KOPT-K1 (cell line): ENCODE results near the gene MACROD2.
"Not testable (repeated sequence)": the region's sequence is repeated elsewhere in the genome, so short reads cannot be mapped to it uniquely, and the experiment has no call there.

Source experiments
- H3K27ac ChIP-seq: fragments of 200-600 bp; sonication (generic); 2 replicates; pipeline ENCODE4 v1.5.1; 2016; ENCODE audit warnings: antibody characterized with exemption, mild to moderate bottlenecking, low read depth, low read length; ENCODE audit not compliant: poor library complexity, severe bottlenecking
- H3K36me3 ChIP-seq: fragments of 200-600 bp; sonication (generic); 2 replicates; pipeline ENCODE4 v1.5.1; 2017; ENCODE audit warnings: antibody characterized with exemption, mild to moderate bottlenecking, low read length, moderate library complexity; ENCODE audit not compliant: insufficient read depth
- H3K9me3 ChIP-seq: fragments of 200-600 bp; sonication (generic); 2 replicates; pipeline ENCODE4 v1.5.1; 2017; ENCODE audit warnings: antibody characterized with exemption, low read length, mild to moderate bottlenecking; ENCODE audit not compliant: insufficient read depth, poor library complexity, severe bottlenecking

MACROD2 gene

GRCh38 chr20:14906908-14907434, 911.7 kb downstream of the MACROD2 start:
- H3K27ac ChIP-seq: no peak overlapping the region
- H3K36me3 ChIP-seq: no peaks in the 10 kb centered on the region
- H3K9me3 ChIP-seq: no peaks in the 10 kb centered on the region

- H3K27ac ChIP-seq: no peak overlapping the region
- no peaks in the 10 kb centered on the region for H3K9me3 ChIP-seq
- H3K36me3 ChIP-seq: no peaks in the 10 kb centered on the region
Measured at GRCh38 chr20:14910126-14910525, 914.8 kb downstream of the MACROD2 start.

GRCh38 chr20:14913896-14914620, 918.7 kb downstream of the MACROD2 start:
- no peak overlapping the region for H3K27ac ChIP-seq
- no peaks in the 10 kb centered on the region for H3K36me3 ChIP-seq
- H3K9me3 ChIP-seq: no peaks in the 10 kb centered on the region

GRCh38 chr20:14914633-14915032, 919.3 kb downstream of the MACROD2 start:
- no peaks in the 10 kb centered on the region for H3K9me3 ChIP-seq
- no peaks in the 10 kb centered on the region for H3K36me3 ChIP-seq
- H3K27ac ChIP-seq: no peak overlapping the region

GRCh38 chr20:14915356-14915755, 920.0 kb downstream of the MACROD2 start:
- H3K9me3 ChIP-seq: no peaks in the 10 kb centered on the region
- no peaks in the 10 kb centered on the region for H3K36me3 ChIP-seq
- H3K27ac ChIP-seq: no peak overlapping the region

GRCh38 chr20:14916360-14916920, 921.1 kb downstream of the MACROD2 start:
- H3K9me3 ChIP-seq: no peaks in the 10 kb centered on the region
- H3K36me3 ChIP-seq: no peaks in the 10 kb centered on the region
- H3K27ac ChIP-seq: no peak overlapping the region

- no peaks in the 10 kb centered on the region for H3K9me3 ChIP-seq
- H3K36me3 ChIP-seq: no peaks in the 10 kb centered on the region
- H3K27ac ChIP-seq: no peak overlapping the region
Measured at GRCh38 chr20:14918281-14918680, 923.0 kb downstream of the MACROD2 start.

GRCh38 chr20:14918976-14919375, 923.7 kb downstream of the MACROD2 start:
- Histone ChIP-seq H3K9me3 (no peaks in the 10 kb centered on the region), H3K27ac (no peak overlapping the region), H3K36me3 (no peaks in the 10 kb centered on the region)

- Histone ChIP-seq H3K27ac (no peak overlapping the region), H3K36me3 (no peaks in the 10 kb centered on the region), H3K9me3 (no peaks in the 10 kb centered on the region)
Measured at GRCh38 chr20:14919501-14920081, 924.3 kb downstream of the MACROD2 start.

- H3K27ac ChIP-seq: no peak overlapping the region
- H3K36me3 ChIP-seq: no peaks in the 10 kb centered on the region
- H3K9me3 ChIP-seq: no peaks in the 10 kb centered on the region
Measured at GRCh38 chr20:14921513-14921912, 926.2 kb downstream of the MACROD2 start.

GRCh38 chr20:14922503-14923267, 927.4 kb downstream of the MACROD2 start:
- Histone ChIP-seq H3K9me3 (no peaks in the 10 kb centered on the region), H3K36me3 (no peaks in the 10 kb centered on the region), H3K27ac (no peak overlapping the region)

GRCh38 chr20:14924433-14924832, 929.1 kb downstream of the MACROD2 start:
- Histone ChIP-seq H3K36me3 (no peaks in the 10 kb centered on the region), H3K27ac (no peak overlapping the region), H3K9me3 (no peaks in the 10 kb centered on the region)

GRCh38 chr20:14925300-14925699, 930.0 kb downstream of the MACROD2 start:
- no peak overlapping the region for H3K27ac ChIP-seq
- H3K36me3 ChIP-seq: no peaks in the 10 kb centered on the region
- H3K9me3 ChIP-seq: no peaks in the 10 kb centered on the region

- not testable (repeated sequence) for H3K36me3 ChIP-seq, H3K9me3 ChIP-seq, H3K27ac ChIP-seq
Measured at GRCh38 chr20:14926436-14926835, 931.1 kb downstream of the MACROD2 start.

- H3K27ac ChIP-seq: no peak overlapping the region
- H3K36me3 ChIP-seq: no peaks in the 10 kb centered on the region
Measured at GRCh38 chr20:14928083-14928482, 932.8 kb downstream of the MACROD2 start.

More at GRCh38 chr20:14928083-14928482, 932.8 kb downstream of the MACROD2 start:
- H3K9me3 ChIP-seq: no peaks in the 10 kb centered on the region
